ENCODE measurements around the gene C11orf24. TPM values are rescaled to one million over a fixed set of nuclear protein-coding genes. Genes with fewer than 3 reads are reported as not detected.

C11orf24 gene
- total and polyA plus RNA-seq, 8 donors: 5.8 to 35.1 (median 20.1) TPM

DNA sequence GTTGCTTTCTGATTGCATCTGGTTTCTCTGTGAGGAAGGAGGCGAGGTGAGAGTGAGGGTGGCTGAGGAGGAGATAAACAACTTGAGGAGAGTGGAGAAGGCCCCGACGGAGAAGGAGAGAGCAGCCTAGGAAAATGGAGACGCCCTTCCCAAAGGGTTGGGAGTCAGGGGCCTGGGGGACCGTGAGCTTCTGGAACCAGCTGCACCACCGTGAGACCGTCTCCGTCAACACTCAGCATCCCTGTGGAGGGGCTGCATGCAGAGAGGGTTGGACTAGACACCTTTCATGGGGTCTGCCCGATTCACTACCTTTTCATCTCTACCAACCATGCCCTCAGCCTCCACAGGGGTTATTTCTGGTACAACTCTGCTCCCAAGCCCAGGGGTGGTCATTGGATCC lies 45.4 kb downstream of the C11orf24 start:
- intact Hi-C loops (cut with DNase I; ENCODE audit: low total_unique reads): no loop called here
- no peak for DNase-seq
- Histone ChIP-seq H3K9me3 (peaks cover 0 to 10% (median 6%) of the 10 kb centered on the region in 4 donors), H3K4me1 (no peaks in the 10 kb centered on the region), H3K27me3 (no peaks in the 10 kb centered on the region), H3K27ac (no peak overlapping the region), H3K4me3 (no peak overlapping the region), H3K36me3 (no peaks in the 10 kb centered on the region)
- 85 to 92% (median 89%) methylated on average over 9 of the region's 9 CpGs for WGBS, 5 donors
- TF ChIP-seq POLR2A (IDR thresholded peaks at IDR 0.05) (no peak), POLR2AphosphoS5 (IDR thresholded peaks at IDR 0.05) (no peak), EP300 (IDR thresholded peaks at IDR 0.05) (no peak)
- TF ChIP-seq, protein P1, sequence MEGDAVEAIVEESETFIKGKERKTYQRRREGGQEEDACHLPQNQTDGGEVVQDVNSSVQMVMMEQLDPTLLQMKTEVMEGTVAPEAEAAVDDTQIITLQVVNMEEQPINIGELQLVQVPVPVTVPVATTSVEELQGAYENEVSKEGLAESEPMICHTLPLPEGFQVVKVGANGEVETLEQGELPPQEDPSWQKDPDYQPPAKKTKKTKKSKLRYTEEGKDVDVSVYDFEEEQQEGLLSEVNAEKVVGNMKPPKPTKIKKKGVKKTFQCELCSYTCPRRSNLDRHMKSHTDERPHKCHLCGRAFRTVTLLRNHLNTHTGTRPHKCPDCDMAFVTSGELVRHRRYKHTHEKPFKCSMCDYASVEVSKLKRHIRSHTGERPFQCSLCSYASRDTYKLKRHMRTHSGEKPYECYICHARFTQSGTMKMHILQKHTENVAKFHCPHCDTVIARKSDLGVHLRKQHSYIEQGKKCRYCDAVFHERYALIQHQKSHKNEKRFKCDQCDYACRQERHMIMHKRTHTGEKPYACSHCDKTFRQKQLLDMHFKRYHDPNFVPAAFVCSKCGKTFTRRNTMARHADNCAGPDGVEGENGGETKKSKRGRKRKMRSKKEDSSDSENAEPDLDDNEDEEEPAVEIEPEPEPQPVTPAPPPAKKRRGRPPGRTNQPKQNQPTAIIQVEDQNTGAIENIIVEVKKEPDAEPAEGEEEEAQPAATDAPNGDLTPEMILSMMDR (IDR thresholded peaks at IDR 0.05): no peak

DNA sequence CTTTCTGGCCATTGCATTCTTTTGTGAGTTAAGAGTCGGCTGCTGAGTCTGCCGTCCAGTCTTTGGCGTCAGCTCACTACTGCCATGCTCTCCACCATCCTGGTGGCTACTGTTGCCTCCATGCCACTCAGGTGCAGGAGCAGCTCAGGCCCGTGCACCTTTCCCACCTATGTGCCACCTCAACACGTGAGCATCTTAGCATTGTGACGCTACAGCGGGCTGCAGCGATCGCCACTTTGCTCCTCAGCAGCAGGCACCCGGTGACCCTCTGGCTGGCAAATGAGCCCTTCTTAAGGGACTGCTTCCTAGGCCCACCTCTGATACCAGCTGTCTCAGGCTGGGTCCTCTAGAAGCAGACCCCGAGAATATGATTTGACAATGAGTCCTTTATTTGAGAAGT lies 47.2 kb downstream of the C11orf24 start:
- WGBS, 5 donors: 89 to 94% (median 90%) methylated on average over 10 to 11 of the region's 11 CpGs
- TF ChIP-seq, protein P1 (IDR thresholded peaks at IDR 0.05): no peak
- no peak for TF ChIP-seq POLR2A (IDR thresholded peaks at IDR 0.05)
- TF ChIP-seq POLR2AphosphoS5 (IDR thresholded peaks at IDR 0.05): no peak
- TF ChIP-seq EP300 (IDR thresholded peaks at IDR 0.05): no peak
- Histone ChIP-seq H3K9me3 (peaks cover 0 to 6% (median 2%) of the 10 kb centered on the region in 4 donors), H3K27ac (no peak overlapping the region), H3K4me3 (no peak overlapping the region), H3K27me3 (no peaks in the 10 kb centered on the region), H3K4me1 (no peaks in the 10 kb centered on the region), H3K36me3 (no peaks in the 10 kb centered on the region)
- intact Hi-C loops (cut with DNase I; ENCODE audit: low total_unique reads): no loop called here
- DNase-seq: no peak

DNA sequence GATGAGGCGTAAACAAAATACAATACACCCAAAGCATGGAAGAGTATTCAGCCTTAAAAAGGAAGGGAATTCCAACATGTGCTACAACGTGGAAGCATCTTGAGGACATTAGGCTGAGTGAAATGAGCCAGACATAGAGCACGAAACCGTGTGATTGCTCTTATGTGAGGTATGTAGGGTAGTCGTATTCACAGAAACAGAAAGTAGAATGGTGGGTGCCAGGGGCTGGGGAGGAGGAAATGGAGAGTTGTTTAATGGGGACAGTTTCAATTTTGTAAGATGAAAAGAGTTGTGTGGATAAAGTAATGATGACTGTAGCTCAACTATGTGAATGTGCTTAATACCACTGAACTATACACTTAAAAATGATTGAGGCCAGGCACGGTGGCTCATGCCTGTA lies 48.5 kb downstream of the C11orf24 start:
- WGBS, 5 donors: 74 to 83% (median 78%) methylated on average over 6 of the region's 6 CpGs
- H3K9me3 ChIP-seq: no peaks in the 10 kb centered on the region
- H3K36me3 ChIP-seq: no peaks in the 10 kb centered on the region
- H3K4me3 ChIP-seq: no peak overlapping the region
- intact Hi-C loops (cut with DNase I; ENCODE audit: low total_unique reads): no loop called here
- TF ChIP-seq POLR2AphosphoS5 (IDR thresholded peaks at IDR 0.05) (no peak), EP300 (IDR thresholded peaks at IDR 0.05) (no peak), POLR2A (IDR thresholded peaks at IDR 0.05) (no peak)
- TF ChIP-seq, protein P1 (IDR thresholded peaks at IDR 0.05): no peak
- no peaks in the 10 kb centered on the region for H3K4me1 ChIP-seq
- no peak for DNase-seq
- H3K27me3 ChIP-seq: no peaks in the 10 kb centered on the region
- no peak overlapping the region for H3K27ac ChIP-seq

DNA sequence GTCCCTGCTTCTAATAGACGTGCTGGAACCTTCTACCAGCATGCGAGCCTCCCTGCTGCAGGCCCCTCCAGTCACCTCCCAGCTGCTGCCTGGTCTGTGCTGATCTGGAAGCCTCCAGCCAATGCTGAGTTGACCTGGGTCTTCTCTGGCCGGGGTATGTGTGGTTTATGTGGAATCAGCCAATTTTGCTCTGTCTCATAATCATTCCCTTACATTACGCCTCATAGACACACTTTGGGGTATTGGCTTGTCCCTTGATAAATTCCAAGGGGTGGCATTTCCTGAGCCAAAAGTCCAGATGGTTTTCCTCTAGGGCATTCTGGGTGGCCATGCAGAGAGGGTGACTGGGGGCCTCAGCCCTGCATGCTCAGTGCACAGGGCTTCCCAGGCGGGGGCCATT lies 50.4 kb downstream of the C11orf24 start:
- H3K4me1 ChIP-seq: peaks cover 0 to 3% (median under 1%) of the 10 kb centered on the region in 4 donors
- H3K9me3 ChIP-seq: no peaks in the 10 kb centered on the region
- no peak for DNase-seq
- TF ChIP-seq, protein P1 (IDR thresholded peaks at IDR 0.05): no peak
- TF ChIP-seq POLR2AphosphoS5 (IDR thresholded peaks at IDR 0.05) (no peak), EP300 (IDR thresholded peaks at IDR 0.05) (no peak), POLR2A (IDR thresholded peaks at IDR 0.05) (no peak)
- 86 to 94% (median 91%) methylated on average over 5 of the region's 5 CpGs for WGBS, 5 donors
- no peaks in the 10 kb centered on the region for H3K36me3 ChIP-seq
- H3K27ac ChIP-seq: no peak overlapping the region
- no peaks in the 10 kb centered on the region for H3K27me3 ChIP-seq
- intact Hi-C loops (cut with DNase I; ENCODE audit: low total_unique reads): no loop called here
- no peak overlapping the region for H3K4me3 ChIP-seq
